Esophagus squamous epithelium (tissue), 5 donors: ENCODE data around the gene WDR91. TPM values are rescaled to one million over a fixed set of nuclear protein-coding genes. Genes with fewer than 3 reads are reported as not detected.

Experiments
- DNase-seq: peaks from one replicate; lab custom pipeline; 2025; lab: John Stamatoyannopoulos, UW
- H3K27ac ChIP-seq, 4 donors: fragments of 200-600 bp; sonication (generic); one replicate each; pipeline ENCODE4 v1.5.1; 2016 to 2019; ENCODE audit warnings: mild to moderate bottlenecking in 1 of 4
- H3K27me3 ChIP-seq, 4 donors: fragments of 200-600 bp; sonication (generic); 1 replicate in 3 of 4; 2 replicates in 1 of 4; pipeline versions ENCODE4 v1.5.1 to v1.6.0; 2017 to 2021; ENCODE audit warnings: antibody characterized with exemption in 1 of 4
- H3K36me3 ChIP-seq, 3 donors: fragments of 200-600 bp; sonication (generic); one replicate each; pipeline ENCODE4 v1.5.1; 2016 to 2019
- H3K4me1 ChIP-seq, 3 donors: fragments of 200-600 bp; sonication (generic); one replicate each; pipeline ENCODE4 v1.5.1; 2017 to 2019
- H3K4me3 ChIP-seq, 4 donors: fragments of 200-600 bp; sonication (generic); 1 replicate in 3 of 4; 2 replicates in 1 of 4; pipeline ENCODE4 v1.5.1; 2016 to 2019; ENCODE audit warnings: mild to moderate bottlenecking in 2 of 4, moderate library complexity in 1 of 4
- H3K9me3 ChIP-seq, 3 donors: fragments of 200-600 bp; sonication (generic); one replicate each; pipeline ENCODE4 v1.5.1; 2016 to 2019
- POLR2A ChIP-seq, 4 donors: fragments of 450-650 bp; IDR thresholded peaks; one replicate each; pipeline ENCODE4 v1.6.1; 2017; ENCODE audit warnings: antibody characterized with exemption in 4 of 4, mild to moderate bottlenecking in 4 of 4, moderate library complexity in 3 of 4
- WGBS, 2 donors: methylation state at CpG; one replicate each; pipeline ENCODE4 v1.1.5; 2018; 5-methylcytosine and 5-hydroxymethylcytosine counted together
- intact Hi-C: fragments of 100-400 bp; cut with DNase I; formaldehyde crosslinking; loops from one replicate; pipeline ENCODE4 v1.15.0; 2022
- total RNA-seq, 4 donors: library from RNA; depleted of rRNA; stranded (reverse); fragments of >200 nt; gene quantifications; one replicate each; pipeline ENCODE4 v1.1.0, GENCODE V29; 2016
- TF ChIP-seq, protein P1 (sequence below), 6 experiments: fragments of 450-650 bp in 4 of 6; fragments of 200-600 bp in 2 of 6; sonication (generic) in 2 of 6; IDR thresholded peaks; one replicate each; pipeline ENCODE4 v1.5.1; 2016 to 2019; ENCODE audit warnings: antibody characterized with exemption in 6 of 6, mild to moderate bottlenecking in 4 of 6, moderate library complexity in 4 of 6
- donor health status: DM: yes; HTN: yes; CAD: no.

WDR91 gene
- total RNA-seq, 4 donors from 2014 or later: 19.6 to 29.0 (median 24.3) TPM

- 77 to 85% methylated on average over 3 to 8 of the region's 18 CpGs for WGBS, 2 donors
- intact Hi-C loops: loop anchor here (10.0 kb wide), 2 partner anchors 180 to 480 kb away; partner anchors contain the start of gene AGBL3
- no peaks in the 10 kb centered on the region for H3K9me3 ChIP-seq
- H3K36me3 ChIP-seq: peaks cover 26 to 69% (median 27%) of the 10 kb centered on the region in 3 donors
- no peak overlapping the region for H3K4me3 ChIP-seq
- H3K4me1 ChIP-seq: peaks cover 12 to 73% (median 49%) of the 10 kb centered on the region in 3 donors
- no peaks in the 10 kb centered on the region for H3K27me3 ChIP-seq
- H3K27ac ChIP-seq: peak overlapping the region in 3 of 4 donors; percentile 33 to 97 (median 95)
- no peak for DNase-seq
- TF ChIP-seq, protein P1, sequence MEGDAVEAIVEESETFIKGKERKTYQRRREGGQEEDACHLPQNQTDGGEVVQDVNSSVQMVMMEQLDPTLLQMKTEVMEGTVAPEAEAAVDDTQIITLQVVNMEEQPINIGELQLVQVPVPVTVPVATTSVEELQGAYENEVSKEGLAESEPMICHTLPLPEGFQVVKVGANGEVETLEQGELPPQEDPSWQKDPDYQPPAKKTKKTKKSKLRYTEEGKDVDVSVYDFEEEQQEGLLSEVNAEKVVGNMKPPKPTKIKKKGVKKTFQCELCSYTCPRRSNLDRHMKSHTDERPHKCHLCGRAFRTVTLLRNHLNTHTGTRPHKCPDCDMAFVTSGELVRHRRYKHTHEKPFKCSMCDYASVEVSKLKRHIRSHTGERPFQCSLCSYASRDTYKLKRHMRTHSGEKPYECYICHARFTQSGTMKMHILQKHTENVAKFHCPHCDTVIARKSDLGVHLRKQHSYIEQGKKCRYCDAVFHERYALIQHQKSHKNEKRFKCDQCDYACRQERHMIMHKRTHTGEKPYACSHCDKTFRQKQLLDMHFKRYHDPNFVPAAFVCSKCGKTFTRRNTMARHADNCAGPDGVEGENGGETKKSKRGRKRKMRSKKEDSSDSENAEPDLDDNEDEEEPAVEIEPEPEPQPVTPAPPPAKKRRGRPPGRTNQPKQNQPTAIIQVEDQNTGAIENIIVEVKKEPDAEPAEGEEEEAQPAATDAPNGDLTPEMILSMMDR (IDR thresholded peaks at IDR 0.05): no peak
- no peak for TF ChIP-seq POLR2A (IDR thresholded peaks at IDR 0.05)
Measured at GRCh38 chr7:135164357-135165061, 46.8 kb downstream of the WDR91 start.

DNA sequence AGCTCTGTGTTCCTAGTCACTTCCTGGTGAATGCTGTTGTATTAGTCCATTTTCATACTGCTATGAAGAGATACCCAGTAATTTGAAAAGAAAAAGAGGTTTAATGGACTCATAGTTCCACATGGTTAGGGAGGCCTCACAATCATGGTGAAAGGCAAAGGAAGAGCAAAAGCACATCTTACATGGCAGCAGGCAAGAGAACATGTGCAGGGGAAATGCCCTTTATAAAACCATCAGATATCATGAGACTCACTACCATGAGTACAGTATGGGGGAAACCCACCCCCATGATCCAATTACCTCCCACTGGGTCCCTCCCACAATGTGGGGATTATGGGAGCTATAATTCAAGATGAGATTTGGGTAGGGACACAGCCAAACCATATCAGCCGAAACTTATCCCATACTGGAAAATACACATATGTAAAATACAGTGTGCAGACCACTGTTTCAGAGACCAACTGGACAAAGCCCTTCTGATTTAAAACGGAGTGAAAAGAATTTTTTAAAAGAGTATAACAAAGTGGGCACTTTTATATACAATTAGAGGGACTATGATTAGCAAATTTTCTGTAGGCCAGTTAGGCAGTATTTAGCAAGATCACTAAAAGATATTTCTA is 48.8 kb downstream of the WDR91 start:
- TF ChIP-seq, protein P1 (IDR thresholded peaks at IDR 0.05): no peak
- no peak for TF ChIP-seq POLR2A (IDR thresholded peaks at IDR 0.05)
- WGBS, 2 donors: 89 to 100% methylated on average over 2 of the region's 2 CpGs
- Histone ChIP-seq H3K27me3 (no peaks in the 10 kb centered on the region), H3K4me3 (no peak overlapping the region), H3K36me3 (peaks cover 22 to 57% (median 26%) of the 10 kb centered on the region in 3 donors), H3K4me1 (peaks cover 0 to 70% (median 38%) of the 10 kb centered on the region in 3 donors), H3K9me3 (no peaks in the 10 kb centered on the region), H3K27ac (peak overlapping the region in 2 of 4 donors; percentile 60 to 62)
- DNase-seq: no peak
- intact Hi-C loops: loop anchor here (10.0 kb wide), 2 partner anchors 178 to 478 kb away; partner anchors contain the start of gene AGBL3

- TF ChIP-seq, protein P1 (IDR thresholded peaks at IDR 0.05): no peak
- no peak for TF ChIP-seq POLR2A (IDR thresholded peaks at IDR 0.05)
- intact Hi-C loops: loop anchor here (10.0 kb wide), 2 partner anchors 177 to 477 kb away; partner anchors contain the start of gene AGBL3
- Histone ChIP-seq H3K27ac (peak overlapping the region in 3 of 4 donors; percentile 60 to 69 (median 62)), H3K9me3 (peaks cover 0 to 7% (median 4%) of the 10 kb centered on the region in 3 donors), H3K4me3 (no peak overlapping the region), H3K36me3 (peaks cover 14 to 53% (median 19%) of the 10 kb centered on the region in 3 donors), H3K4me1 (peaks cover 0 to 62% (median 35%) of the 10 kb centered on the region in 3 donors), H3K27me3 (no peaks in the 10 kb centered on the region)
- WGBS, 2 donors: 71 to 91% methylated on average over 5 of the region's 6 CpGs
- no peak for DNase-seq
Measured at GRCh38 chr7:135161669-135162068, 49.7 kb downstream of the WDR91 start.

DNA sequence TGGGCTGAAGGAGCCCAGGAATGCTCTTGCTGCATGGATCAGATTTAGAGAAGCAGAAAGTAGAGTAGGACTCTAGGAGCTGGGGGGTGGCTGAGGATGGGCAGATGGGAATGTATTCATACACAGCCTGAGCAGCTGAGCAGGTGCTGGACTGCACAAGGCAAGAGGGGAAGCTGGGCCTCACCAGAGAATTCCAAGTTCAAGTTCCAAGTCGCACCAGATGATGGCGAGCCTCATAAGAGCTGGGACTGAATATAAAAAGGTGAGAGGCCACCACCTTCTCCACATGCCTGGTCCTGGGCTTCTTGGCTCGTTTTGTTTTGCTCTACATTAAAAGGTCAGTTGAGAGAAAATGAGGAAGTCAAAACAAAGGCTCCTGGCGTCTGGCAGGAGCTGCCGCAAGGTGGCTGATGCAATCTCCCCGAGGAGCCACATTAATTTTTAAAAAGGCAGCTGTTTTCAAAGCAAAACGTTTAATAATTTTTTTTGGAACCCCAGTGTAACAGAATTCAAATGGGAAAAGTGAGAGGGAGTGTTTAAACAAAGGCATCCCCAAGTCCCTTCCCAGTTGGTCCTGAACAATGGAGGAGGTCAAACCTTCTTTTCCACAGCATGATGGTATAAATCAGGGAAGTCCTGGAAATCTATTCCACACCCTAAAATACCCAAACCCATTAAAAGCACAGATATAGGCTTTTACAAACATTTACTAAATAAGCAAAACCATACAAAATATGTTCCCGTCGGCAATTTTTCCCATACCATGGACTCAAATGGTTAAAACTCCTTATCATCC is 50.3 kb downstream of the WDR91 start:
- H3K27ac ChIP-seq: peak overlapping the region in 3 of 4 donors; percentile 60 to 69 (median 62)
- intact Hi-C loops: loop anchor here (10.0 kb wide), 2 partner anchors 176 to 476 kb away; partner anchors contain the start of gene AGBL3
- 58 to 66% methylated on average over 9 of the region's 9 CpGs for whole genome bisulfite sequencing, 2 donors
- no peak for DNase-seq
- H3K27me3 ChIP-seq: no peaks in the 10 kb centered on the region
- H3K4me3 ChIP-seq: no peak overlapping the region
- TF ChIP-seq, protein P1 (IDR thresholded peaks at IDR 0.05): peak in 2 of 6 experiments; percentile 7 to 11
- no peak for TF ChIP-seq POLR2A (IDR thresholded peaks at IDR 0.05)
- peaks cover 10 to 47% (median 14%) of the 10 kb centered on the region in 3 donors for H3K36me3 ChIP-seq
- H3K9me3 ChIP-seq: peaks cover 0 to 13% (median 6%) of the 10 kb centered on the region in 3 donors
- H3K4me1 ChIP-seq: peaks cover 0 to 59% (median 32%) of the 10 kb centered on the region in 3 donors
